GM19328 (cell line): ENCODE results near the gene LLGL2.

Experiments
- ATAC-seq: cut with Tn5 transposase; IDR thresholded peaks from one replicate; pipeline ENCODE4 v1.9.1; 2021; ENCODE audit warnings: mild to moderate bottlenecking, moderate library complexity; ENCODE audit not compliant: unreplicated experiment

The LLGL2 gene

GRCh38 chr17:75521951-75522727 is 3.4 kb upstream of the LLGL2 start:
- no peak for ATAC-seq

- ATAC-seq = no peak
Measured at GRCh38 chr17:75523647-75524046, 1.9 kb upstream of the LLGL2 start.

- no peak for ATAC-seq
Measured at GRCh38 chr17:75524269-75524969, 1.1 kb upstream of the LLGL2 start.

- no peak for ATAC-seq
Measured at GRCh38 chr17:75525806-75526554, 483 bp downstream of the LLGL2 start.

- ATAC-seq = no peak
Measured at GRCh38 chr17:75526555-75527270, 1.2 kb downstream of the LLGL2 start.

- no peak for ATAC-seq
Measured at GRCh38 chr17:75530837-75531720, 5.6 kb downstream of the LLGL2 start.

- no peak for ATAC-seq
Measured at GRCh38 chr17:75531721-75532072, 6.2 kb downstream of the LLGL2 start.

- ATAC-seq = no peak
Measured at GRCh38 chr17:75535119-75535537, 9.6 kb downstream of the LLGL2 start.

- no peak for ATAC-seq
Measured at GRCh38 chr17:75535871-75536270, 10.4 kb downstream of the LLGL2 start.

- ATAC-seq = no peak
Measured at GRCh38 chr17:75536366-75536765, 10.9 kb downstream of the LLGL2 start.

- no peak for ATAC-seq
Measured at GRCh38 chr17:75539967-75540729, 14.7 kb downstream of the LLGL2 start.

- no peak for ATAC-seq
Measured at GRCh38 chr17:75540923-75541503, 15.5 kb downstream of the LLGL2 start.

GRCh38 chr17:75542229-75542628 is 16.7 kb downstream of the LLGL2 start:
- no peak for ATAC-seq

- no peak for ATAC-seq
Measured at GRCh38 chr17:75542728-75543336, 17.3 kb downstream of the LLGL2 start.

- ATAC-seq = no peak
Measured at GRCh38 chr17:75544250-75544649, 18.8 kb downstream of the LLGL2 start.

- ATAC-seq = no peak
Measured at GRCh38 chr17:75546181-75546580, 20.7 kb downstream of the LLGL2 start.

GRCh38 chr17:75547091-75547490 is 21.6 kb downstream of the LLGL2 start:
- ATAC-seq = no peak

GRCh38 chr17:75548813-75549212 is 23.3 kb downstream of the LLGL2 start:
- ATAC-seq = no peak
